IMR-90 (cell line): Measurements from ENCODE around the gene GPC6.

Experiments
- BHLHE40 ChIP-seq: fragments of 150-350 bp; IDR thresholded peaks from 2 replicates; pipeline ENCODE4 v1.6.1; 2016; ENCODE audit warnings: mild to moderate bottlenecking, low read depth, low read length
- CEBPB ChIP-seq: IDR thresholded peaks from 2 replicates; pipeline ENCODE4 v1.6.1; 2012; ENCODE audit warnings: low read depth, low read length, improper control_type of control experiment
- CHD1 ChIP-seq: IDR thresholded peaks from 2 replicates; pipeline ENCODE4 v1.6.1; 2012; ENCODE audit warnings: low read depth, low read length, improper control_type of control experiment
- CTCF ChIP-seq: conservative IDR thresholded peaks from 2 replicates; pipeline ENCODE4 v1.5.1; 2012; ENCODE audit warnings: mild to moderate bottlenecking, low read depth, low read length, improper control_type of control experiment
- ELK1 ChIP-seq: fragments of 150-350 bp; IDR thresholded peaks from 2 replicates; pipeline ENCODE4 v1.6.1; 2016; ENCODE audit warnings: low read depth, mild to moderate bottlenecking, low read length, moderate library complexity, borderline replicate concordance
- FOS ChIP-seq: fragments of 150-350 bp; IDR thresholded peaks from 2 replicates; pipeline ENCODE4 v1.6.1; 2016; ENCODE audit warnings: low read depth, low read length
- NFE2L2 ChIP-seq: fragments of 150-350 bp; IDR thresholded peaks from 2 replicates; pipeline ENCODE4 v1.6.1; 2016; ENCODE audit warnings: low read depth, mild to moderate bottlenecking, low read length
- POLR2A ChIP-seq: IDR thresholded peaks from 2 replicates; pipeline ENCODE4 v1.6.1; 2012; ENCODE audit warnings: mild to moderate bottlenecking, low read depth, low read length
- RAD21 ChIP-seq: IDR thresholded peaks from 2 replicates; pipeline ENCODE4 v1.6.1; 2012; ENCODE audit warnings: low read length, improper control_type of control experiment
- RFX5 ChIP-seq: IDR thresholded peaks from 2 replicates; pipeline ENCODE4 v1.8.0; 2012; ENCODE audit warnings: low read depth, mild to moderate bottlenecking, low read length, moderate library complexity
- SMC3 ChIP-seq: fragments of 150-350 bp; IDR thresholded peaks from 2 replicates; pipeline ENCODE4 v1.6.1; 2016; ENCODE audit warnings: low read depth, mild to moderate bottlenecking, antibody characterized with exemption, low read length, moderate library complexity
- USF2 ChIP-seq: fragments of 150-350 bp; IDR thresholded peaks from 2 replicates; pipeline ENCODE4 v1.6.1; 2017; ENCODE audit warnings: mild to moderate bottlenecking, antibody characterized with exemption, low read length, low read depth

GRCh38 chr13:93755341-93755740, 528.7 kb downstream of the GPC6 start:
- no peak for TF ChIP-seq POLR2A
- no peak for TF ChIP-seq CTCF
- TF ChIP-seq USF2 = no peak
- TF ChIP-seq RFX5 = no peak
- TF ChIP-seq ELK1 = no peak
- no peak for TF ChIP-seq CEBPB
- TF ChIP-seq CHD1 = no peak
- no peak for TF ChIP-seq RAD21
- no peak for TF ChIP-seq FOS
- no peak for TF ChIP-seq NFE2L2
- no peak for TF ChIP-seq SMC3
- no peak for TF ChIP-seq BHLHE40
